GM19463 (cell line): ENCODE data around the gene LOXL4.

Experiments
- ATAC-seq: cut with Tn5 transposase; IDR thresholded peaks from one replicate; pipeline ENCODE4 v1.9.1; 2021; ENCODE audit warnings: mild to moderate bottlenecking, moderate library complexity; ENCODE audit not compliant: unreplicated experiment

The LOXL4 gene

DNA sequence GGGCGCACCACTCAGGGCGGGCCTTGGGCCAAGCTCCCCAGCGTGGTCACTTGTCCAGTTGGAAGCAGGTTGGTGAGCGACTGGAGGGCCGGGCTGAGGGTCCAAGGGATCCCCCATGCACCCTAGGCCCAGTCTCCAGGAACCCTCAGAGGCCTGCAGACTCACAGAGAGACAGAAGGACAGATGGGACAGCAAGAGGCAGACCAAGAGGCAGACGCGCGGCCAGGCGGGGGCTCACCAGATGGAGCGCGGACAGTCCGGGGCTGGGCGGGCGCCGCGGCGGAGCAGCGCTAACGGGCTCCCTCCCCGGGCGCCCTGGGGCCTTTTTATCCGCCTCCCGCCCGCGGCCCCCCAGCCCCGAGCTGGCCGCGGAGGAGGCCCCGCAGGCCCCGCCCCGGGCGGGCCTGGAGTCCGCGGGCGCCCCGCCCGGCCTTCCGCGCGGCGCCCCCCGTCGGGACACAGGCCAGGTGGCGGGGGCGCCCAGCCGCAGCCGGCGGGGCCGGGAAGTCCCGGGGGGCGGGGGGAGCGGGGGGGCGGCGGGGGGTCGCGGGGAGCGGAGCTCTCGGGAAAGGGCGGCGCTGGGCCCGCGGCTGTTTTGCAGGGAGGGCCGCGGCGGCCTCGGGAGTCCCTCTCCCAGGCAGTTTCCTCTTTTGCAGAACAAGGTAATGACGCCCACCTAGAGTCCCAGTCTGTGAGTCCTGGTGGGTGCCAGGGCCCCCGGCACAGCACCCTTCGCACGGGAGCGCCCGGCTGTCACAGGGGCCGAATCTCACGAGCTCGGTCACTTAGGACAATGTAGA lies at the start of gene LOXL4:
TSS of gene LOXL4 (minus strand) at position 301 of the 800 bp plus-strand sequence. CDS start 5,175 bp downstream, outside the sequence.
- no peak for ATAC-seq

DNA sequence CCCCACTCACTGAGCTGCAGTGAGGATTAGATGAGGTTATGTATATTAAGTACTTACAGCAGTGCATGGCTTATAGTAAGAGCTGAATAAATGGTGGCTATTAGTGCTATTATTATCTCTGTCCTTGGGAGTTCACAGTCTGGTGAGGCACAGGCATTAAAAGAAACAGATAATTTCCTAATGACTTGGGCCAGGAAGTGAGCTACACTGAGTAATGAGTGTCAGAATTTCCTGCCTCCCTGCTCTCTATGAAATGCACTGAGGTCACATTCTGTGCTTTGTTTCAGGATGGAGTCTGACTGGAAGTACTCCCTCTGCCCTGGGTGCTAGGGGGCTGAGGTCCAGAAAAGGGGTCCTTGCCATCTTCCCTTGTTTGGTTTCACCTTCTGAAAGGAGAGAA lies 48.7 kb upstream of the LOXL4 start:
- ATAC-seq: no peak

DNA sequence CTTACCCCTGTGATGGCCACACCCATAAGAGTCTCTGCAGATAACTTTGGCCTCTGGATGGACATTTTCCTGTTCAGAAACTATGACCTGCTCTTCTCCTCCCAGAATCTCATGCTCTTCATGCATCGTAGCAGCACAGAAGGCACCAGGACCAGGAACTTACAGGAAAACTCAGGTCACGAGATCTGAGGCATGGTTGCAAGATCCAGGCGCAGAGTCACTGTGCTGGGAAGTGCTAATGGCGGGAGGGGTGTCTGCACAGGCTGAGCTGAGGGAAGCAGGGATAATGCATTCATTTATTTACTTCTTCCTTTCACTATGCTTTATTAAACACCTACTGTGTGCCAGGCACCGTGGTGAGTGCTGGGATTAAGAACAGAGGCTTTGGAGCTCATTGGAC lies 48.2 kb upstream of the LOXL4 start:
- ATAC-seq: no peak

DNA sequence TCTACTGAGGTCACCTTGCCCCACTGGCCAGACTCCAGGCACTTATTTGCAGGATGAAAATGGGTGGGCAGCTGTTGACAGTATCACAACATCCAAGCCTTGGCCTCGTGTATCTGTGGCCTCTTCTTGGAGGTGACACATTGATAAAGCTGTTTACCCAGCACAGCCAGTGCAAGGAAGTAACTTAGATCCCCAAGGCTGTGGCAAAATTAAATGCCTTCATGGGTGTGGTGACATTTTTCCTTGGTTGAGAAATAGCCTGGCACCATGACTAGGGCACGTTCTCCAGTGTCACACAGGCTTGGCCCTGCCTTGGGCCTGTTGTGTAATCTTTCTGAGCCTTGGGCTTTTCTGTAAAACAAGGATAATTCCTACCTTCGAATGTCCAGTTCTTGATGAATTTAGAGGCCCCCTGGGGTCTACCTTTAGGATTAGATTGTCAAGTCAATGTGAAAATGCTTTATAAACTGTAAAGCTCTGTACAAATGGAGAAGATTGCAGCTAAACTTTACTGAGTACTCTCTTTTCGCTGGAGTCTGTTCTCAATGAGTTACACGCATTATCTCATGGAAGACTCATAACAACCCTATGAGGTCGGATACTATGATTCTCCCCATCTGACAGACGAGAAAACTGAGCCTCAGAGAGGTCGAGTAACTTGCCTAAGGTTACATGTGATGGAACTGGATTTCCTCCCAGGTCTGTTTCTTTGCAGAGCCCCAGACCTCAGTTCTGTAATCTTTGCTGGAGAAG lies 46.7 kb upstream of the LOXL4 start:
- no peak for ATAC-seq

DNA sequence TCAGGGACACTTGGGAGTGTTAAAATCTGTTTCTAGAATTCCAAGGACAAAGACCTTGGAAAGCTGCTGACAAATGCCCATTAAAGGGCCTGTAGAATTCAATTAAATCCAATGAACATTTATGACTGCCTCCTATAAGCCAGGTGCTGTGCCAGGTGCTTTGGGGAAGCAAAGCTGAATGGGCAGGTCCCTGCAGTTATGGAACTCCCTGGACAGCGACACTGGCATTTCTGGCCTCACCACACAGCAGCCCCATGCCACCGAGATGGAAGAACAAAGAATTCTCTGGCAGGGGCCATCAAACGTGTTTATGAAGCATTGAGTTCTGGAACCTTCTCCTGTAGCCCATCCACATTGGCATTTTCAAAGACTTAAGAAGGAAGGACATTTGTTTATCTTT lies 45.6 kb upstream of the LOXL4 start:
- ATAC-seq: no peak

DNA sequence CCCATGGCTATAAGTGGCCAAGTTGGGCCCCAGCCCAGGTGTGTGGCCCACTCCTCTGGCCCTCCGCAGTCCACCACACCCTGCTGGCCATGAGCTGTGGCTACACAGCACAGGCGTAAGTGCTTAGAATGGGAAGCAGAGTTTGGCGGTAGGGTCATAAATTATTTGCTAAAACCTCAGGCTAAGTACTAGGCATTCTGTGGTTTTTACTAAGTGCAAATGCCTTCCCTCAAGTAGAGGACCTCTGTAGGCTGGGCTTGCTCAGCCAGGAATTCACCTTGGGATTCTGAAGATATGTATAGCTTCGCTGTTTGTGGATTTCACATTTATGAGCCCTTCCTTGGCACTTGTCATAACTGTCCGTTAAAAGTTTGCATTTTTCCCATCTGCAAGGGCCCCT lies 44.8 kb upstream of the LOXL4 start:
- no peak for ATAC-seq

DNA sequence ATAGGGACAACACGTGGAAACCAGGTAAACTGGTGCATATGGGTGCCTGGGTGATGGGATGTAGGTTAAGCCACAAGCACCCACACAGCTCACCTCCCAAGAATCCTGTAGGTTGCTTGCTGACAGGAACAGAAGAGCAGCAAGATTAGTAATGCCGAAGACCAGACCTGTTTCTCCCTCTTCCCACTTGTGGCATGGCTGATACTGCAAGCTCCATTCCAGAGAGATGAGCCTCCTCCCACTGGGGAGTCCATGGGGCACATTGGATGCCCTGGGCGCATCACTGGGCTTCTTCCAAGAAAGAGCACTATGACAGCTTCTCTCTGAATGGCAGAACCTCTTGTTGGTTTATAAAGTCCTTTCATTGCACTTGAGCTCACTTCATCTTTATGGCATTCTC lies 44.4 kb upstream of the LOXL4 start:
- no peak for ATAC-seq

DNA sequence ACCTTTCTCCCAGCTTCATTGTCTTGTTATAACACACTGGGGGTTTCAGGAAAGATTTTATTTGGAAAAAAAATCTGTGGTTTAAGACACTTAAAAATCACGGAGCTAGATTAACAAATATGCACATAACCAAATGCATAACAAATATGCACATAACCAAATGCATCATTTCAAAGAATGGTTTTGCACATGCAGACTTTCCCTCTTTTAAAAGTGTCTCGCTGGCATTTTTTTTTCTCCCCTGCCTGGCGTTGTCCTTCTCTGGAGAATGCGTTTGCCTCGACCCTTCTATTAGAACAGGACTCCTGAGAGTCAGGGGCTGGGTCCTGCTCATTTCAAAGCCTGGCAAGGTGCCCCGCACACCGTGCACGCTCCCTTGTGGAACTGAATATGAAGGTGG lies 42.7 kb upstream of the LOXL4 start:
- no peak for ATAC-seq

DNA sequence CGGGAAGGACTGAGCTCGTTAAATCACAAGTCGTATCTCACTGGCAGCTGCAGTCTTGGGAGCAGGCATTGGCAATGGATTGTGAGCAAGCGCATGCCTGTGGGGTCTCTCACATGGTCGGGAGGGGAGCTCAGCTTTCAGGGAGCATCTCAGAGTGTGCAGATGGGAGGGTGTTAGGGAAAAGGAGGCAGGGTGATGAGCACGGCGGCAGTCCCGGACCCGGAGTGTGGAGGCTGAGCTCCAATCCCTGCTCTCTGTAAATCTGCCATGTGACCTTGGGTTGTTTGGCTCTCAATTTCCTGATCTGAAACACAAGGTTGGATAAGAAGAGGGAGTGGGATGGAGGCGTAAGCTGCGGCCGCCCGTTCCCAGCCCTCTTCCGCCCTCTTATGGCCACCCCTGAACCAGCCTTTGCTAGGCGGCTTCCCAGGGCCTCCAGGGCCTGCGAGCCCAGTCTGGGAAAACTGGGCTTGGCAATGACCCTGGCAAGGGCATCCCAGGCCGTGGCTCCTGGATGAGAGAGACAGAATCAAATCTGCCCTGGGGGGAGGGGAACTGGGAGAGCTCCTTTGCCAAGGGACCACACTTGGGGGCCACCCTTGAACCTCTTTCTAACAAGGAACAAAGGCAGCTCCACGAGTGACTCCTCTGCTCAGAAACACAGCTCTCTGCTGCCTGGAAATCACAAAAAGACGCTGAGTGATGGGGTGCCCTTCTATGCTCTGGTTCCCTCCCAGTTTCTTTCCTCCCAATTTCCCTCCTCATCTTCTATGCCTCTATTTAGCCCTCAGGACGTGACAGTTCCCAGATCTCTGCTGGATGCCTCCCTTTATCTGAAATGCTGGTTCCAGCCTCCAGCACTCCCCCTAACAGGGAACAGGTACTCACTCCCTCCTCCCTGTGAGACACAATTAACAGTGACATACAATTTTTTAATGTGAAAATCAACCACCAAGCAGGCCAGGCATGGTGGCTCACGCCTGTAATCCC lies 41.7 kb upstream of the LOXL4 start:
- ATAC-seq: no peak

DNA sequence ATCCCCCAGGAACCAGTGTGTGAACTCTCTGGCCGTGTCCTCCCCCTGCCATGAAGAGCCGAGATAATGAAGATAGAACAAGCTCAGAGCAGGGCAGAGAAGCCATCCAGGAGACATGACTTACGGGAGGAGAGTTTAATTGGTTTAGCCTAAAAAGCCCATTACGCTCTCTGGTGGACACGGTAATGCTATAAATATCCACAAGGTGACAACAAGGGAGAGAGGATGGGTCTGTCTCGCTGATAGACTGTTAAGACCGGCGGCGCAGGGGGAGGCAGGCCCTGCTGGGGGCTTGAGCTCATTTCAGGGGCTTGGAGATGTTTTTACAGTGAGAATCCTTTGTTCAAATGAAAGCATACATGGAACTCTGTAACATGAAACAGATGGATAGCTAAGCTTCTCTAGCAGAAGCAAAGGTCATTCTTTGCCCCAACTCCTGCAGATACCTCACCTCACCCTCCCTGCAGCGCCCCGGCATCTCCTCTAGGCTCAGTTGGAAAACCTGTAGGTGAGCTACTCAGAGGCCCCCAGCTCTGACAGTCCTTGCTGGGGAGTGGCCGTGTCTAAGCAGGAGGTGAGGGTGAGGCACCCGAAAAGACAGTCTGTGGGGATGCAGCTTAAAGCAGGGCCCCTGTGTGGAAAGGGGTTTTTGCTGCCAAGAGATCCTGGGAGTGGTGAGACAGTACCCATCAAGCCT lies 40.8 kb upstream of the LOXL4 start:
- no peak for ATAC-seq

DNA sequence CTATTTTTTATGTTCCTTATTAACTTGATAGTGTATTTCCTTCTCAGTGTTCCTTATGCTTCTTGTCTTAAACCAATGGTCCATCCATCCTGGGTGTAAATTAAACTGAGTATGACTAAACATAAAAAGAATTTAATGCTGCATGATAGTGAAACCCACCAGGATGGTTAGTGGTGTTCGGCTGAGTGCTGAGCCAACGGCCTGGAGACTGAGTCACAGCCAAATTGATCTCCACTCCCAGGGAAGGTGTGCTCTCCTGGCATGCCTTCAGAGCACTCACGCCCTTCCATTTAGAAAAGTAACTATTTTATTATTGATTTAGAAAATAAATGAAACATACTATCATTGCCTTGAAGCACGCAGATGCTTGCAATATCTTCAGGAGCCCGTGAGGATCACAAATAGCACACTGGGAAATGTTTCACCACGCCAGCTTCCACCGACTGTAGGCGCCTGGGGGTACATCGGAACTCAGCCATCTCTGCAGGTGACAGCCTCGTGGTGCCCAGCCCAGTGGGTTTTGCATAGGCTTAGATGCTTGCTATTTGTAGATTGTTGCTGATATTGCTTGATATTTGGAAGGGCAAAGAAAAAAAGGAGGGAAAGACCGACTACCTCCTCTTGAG lies 40.0 kb upstream of the LOXL4 start:
- no peak for ATAC-seq

DNA sequence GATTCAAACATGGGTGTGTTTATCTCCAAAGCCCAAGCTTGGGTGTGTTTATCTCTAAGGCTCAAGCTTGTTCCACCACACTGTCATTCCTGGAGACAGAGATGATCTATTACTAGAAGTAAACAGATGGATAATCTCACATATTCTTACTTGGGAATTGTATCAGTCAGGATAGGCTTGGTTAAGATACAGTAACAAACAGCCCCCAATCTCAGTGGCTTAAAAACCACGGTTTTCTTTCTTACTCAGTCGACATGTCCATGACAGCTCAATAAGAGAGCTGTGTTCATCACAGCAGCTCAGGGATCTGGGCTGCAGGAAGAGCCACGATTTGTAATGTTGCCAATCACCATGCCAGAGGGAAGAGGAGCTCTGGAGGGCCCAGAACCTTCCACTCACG lies 38.5 kb upstream of the LOXL4 start:
- ATAC-seq: no peak

DNA sequence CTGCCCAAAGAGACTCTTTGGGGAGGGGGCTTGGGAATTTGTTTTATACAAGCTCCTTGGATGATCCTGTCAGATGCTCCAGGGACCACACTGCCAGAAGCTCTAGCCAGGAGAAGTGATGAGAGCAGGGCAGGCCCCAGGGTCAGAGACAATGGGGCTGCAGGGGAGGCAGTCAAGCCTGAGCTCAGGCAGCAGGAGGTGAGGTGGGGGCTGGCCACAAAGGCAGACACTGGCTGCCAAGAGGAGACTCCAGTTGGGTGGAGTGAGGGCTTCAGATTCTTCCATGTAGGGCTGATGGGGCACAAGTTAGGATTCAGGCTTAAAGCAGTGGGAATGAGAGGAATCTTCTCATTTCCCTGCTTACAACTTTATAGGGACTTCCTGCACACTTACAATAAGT lies 35.6 kb upstream of the LOXL4 start:
- ATAC-seq: no peak

DNA sequence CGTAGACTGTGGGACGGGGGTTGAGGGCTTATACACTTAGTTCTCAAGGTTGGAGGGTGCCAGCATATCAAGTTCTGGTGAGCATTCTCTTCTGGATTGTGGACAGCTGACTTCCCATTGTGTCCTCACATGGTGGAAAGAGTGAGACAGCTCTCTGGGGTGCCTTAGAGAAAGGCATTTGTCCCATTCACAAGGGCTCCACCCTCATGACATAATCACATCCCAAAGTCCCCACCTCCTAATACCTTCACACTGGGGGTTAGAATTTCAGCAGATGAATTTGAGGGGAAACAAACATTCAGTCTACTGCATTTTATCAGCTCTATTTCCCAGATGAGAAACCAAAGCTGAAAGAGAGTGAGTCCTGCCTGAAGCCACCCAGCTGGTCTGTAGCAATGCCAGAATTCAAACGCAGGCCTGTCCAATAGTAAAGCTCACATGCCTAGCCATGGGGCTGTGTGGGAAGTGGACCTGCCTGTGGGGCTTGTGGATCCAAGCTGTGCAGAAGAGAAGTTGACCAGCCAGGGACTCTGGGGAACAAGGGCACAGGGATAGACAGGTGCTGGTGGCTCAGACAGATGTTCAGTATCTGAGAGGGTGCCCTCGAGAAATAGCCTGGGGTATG lies 34.9 kb upstream of the LOXL4 start:
- no peak for ATAC-seq

DNA sequence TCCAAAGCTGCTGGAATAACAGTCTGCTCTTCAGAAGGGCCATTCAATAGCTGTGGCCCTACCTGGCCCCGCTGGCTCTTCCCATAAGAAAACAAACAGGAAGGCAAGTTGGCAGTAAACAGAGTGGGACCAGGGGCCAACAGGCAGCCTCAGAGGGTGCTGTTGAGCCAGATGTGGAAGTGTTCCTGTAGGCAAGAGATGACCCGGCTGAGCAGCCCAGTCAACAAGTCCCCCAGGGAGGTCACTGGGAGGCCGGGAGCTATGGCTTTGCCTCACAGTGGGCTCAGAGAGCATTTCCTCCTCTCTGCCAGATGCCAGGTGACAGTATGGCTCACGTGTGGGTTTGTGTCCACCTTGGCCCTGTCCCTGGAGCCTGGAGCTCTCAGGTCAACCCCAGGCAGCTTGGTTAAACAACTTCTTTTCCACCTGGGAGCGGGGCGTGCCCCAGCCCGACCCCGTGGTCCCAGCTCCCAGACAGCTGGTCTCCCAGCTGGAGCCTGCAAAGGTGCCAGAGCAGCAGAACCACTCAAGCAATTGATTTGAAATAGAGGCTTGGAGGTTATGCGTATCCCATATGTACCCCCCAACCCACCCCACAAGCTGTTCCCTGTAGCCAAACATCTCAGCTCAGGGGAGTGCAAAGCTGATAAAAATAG lies 33.8 kb upstream of the LOXL4 start:
- ATAC-seq: no peak

DNA sequence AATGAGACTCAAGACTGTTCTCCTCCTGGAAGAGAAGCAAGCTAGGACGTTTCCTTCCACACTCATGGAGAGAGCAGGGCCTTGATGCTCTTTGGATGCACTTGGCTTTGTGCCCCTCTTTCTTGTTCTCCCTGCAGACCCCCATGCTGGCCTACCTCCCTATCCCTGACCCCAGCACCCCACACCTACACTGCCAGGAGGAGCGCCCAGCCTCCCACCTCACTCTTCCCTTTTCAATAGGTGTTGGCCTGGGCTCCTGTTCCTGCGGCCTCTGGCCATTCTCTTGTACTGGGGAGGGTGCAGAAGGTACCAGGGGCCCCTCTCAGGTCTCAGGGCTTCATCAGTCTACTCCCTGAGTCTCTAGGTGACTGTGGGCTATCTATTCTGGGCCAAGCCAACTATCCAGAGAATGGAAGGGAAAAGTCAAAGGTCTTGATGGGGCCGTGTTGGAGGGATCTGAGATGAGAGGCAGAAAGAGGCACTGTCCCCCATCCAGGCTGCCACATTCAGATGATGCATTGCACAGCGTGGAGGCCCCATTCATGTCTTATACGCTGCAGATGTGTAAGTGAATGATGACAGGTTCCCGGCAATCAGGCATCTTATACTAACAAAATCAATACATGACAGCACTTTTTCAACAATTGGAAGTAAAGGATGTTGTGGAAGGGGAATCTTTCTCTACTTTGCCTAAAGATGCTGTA lies 32.7 kb upstream of the LOXL4 start:
- ATAC-seq: no peak

DNA sequence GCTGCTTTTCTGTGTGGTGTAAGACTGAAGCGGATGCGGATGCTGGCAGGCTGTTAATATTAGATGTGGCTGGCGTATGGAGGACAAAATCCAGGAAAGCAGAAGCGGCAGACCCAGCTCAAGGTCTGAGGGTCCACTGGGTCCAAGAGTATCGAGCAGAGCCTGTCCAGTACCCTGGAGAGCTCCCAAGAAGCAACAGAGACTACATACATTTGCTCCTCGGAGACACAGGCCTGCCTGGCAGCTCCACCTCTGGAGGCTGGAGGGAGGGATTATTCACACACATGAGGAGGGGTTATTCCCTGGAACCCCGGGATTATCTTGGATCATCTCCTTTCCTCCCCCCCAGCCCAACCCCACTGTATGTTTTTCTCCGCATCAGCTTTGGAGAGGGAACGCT lies 31.3 kb upstream of the LOXL4 start:
- ATAC-seq: no peak

DNA sequence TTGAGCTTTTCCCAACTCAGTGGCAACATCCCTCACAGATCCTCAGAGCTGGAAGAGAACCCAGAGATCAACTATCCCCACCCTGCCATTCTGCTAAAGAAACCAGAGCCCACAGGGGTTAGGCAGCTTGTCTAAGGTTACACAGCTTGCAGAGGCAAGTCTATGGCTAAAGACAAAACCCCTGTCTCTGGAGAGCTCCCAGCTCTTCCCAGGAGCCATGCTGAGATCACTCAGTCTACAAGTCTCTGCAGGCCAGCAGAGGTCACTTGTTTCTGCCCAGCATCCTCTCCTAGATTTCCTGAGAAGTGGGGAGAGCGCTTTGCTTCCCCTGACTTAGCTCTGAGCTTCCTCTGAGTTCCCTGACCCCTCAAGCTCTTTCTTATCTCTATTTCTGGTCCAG lies 28.5 kb upstream of the LOXL4 start:
- no peak for ATAC-seq

DNA sequence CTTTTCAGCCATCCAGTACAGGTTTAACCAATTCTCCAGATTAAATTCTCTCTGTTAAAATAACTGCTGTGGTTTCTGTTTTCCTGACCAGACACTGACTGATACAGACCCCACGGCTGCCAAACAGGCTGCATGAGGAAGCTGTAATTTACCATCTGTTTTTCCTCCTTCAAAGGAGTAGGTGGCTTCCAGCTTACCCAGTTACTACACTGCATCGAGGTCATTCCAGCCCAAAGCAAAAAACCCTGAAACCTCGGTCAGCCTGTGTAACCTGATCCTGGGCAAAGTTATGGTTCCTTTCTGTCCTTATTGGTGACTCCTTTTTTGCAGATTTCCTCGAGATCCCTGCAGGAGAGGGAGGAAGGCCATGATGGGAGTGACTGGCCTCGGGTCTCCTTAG lies 27.9 kb upstream of the LOXL4 start:
- no peak for ATAC-seq
